IPS-18c (cell line): ENCODE measurements around the gene FOXO6.

Experiments
- H3K4me3 ChIP-seq: 2 replicates; pipeline ENCODE4 v1.7.0; 2013; ENCODE audit warnings: low read depth, mild to moderate bottlenecking, low read length, moderate library complexity; ENCODE audit not compliant: insufficient read depth
- H3K9me3 ChIP-seq: one replicate; pipeline ENCODE4 v1.6.1; 2013; ENCODE audit warnings: mild to moderate bottlenecking, low read length, moderate library complexity; ENCODE audit not compliant: control insufficient read depth, insufficient read depth

Gene FOXO6

DNA sequence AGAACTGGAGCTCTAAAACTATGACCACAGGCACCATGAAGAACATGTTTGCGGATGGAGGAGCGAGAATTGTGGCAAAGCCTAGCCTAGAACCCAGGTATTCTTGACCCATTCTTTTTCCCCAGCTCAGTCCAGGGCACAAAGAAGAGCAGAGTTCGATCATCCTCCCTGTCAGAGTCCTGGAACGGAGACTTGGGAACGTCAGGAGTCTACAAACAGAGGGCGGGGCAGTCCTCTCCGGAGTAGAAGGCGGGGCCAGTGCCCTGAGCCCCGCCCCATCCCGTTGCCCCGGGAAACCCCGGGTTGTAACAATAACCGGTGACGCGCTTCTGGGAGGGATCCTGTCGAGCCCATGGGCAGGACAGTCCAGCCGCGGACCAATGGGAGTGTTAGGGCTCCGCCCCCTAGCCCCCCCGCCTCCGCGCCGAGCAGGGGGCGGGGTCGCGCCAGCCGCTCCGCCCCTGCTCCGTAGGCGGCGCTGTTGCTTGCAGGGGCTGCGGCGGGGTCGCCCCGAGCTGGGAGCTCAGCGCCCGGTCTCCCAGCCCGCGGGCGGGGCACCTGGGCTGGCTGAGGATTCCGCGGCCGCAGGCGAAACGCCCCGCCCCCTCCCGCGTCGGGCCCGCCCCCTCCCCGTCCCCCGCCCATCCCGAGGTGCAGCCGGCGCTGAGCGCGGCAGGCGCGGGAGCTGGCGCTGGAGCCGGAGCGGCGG, at the start of gene FOXO6:
TSS of gene FOXO6 (plus strand) at position 649 of the 709 bp plus-strand sequence.
- H3K4me3 ChIP-seq, result peak within 1 kb of the TSS; percentile 53
- no peaks in the 10 kb centered on the region for H3K9me3 ChIP-seq

DNA sequence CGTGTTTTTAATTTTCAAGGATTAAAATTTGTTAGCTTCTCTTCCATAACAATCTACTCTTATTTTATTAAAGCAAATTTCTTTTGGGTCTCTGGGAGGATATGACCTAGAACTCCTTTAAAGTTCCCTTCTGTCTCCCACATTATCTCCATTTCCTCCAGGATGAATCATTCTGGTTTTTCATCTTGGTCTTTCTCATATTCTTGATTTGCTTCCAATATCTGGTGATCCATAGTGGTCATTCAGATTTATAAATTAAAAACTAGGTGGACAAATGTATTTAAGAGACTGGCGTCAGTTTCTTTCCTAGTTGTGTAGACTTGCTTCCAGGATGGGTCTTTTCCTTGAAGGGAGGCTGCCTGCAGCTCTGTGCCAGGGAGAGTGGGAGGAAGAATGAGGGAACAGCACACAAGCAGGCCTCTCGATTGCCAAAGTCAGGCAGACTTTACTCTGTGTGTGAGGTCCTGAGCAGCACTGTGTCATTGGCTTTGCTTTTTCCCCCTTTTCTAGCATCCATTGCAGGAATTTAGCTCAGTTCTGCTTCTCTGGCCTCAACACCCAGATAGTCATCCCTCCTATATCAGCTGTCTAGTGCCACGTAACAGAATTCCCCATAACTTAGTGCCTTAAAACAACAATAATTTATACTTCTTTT, 48.1 kb upstream of the FOXO6 start:
- no peaks in the 10 kb centered on the region for H3K9me3 ChIP-seq
- H3K4me3 ChIP-seq, result no peak overlapping the region

DNA sequence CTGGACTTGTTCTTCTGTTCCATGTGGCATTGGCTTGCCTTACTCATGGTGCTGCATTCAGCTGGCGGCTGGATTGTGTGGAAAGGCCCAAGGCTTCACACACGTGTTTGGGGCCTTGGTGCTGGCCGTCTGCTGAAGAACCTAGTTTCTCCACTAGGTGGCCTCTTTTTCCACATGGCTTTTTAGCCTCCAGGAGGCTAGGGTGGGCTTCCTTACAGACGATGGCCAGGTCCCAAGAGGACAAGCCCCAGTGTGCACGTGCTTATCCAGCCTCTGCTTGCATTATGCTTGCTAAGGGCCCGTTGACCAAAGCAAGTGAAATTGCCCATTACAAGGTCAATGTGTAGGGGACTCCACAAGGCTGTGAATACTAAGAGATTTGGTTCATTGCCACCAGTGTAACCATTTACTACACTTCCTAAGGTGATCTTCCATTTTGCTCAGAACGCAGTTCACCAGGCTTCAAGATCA, 47.5 kb upstream of the FOXO6 start:
- Histone ChIP-seq H3K9me3 (no peaks in the 10 kb centered on the region), H3K4me3 (no peak overlapping the region)

DNA sequence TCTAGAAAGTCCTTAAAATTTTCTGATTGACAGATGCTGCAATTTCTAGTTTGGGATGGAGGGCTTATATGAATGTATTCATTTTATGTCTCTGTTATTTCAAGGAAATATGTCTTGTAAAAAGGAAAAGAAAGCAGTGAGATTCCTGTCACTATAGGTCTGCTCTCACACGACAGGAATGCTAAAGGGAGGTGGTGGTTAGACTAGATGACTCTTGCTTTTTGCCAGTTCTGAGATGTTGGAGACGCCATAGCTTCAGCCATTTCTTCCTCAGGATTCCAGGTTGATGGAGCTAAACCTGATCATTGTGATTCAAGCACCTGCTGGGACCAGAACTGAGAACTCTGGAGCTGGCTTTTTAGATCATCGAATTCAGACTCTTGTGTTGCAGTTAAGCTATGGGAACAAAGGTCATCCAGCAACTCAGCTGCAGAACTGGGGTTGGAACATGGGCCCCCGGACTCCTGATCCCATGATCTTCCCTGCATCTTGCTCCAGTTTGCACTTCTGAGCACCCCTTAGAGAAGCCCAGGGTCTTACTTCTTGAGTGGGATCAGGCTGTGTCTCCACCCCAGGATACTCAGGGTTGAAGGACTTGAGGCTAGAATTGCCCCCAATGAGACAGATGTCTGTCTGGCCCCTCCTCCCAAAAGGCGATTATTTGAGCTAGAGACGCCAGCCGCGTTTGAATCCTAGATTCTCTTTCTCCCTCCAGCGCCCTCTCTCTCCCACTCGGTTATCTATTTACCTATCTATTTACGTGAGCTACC, 46.7 kb upstream of the FOXO6 start:
- no peaks in the 10 kb centered on the region for H3K9me3 ChIP-seq
- no peak overlapping the region for H3K4me3 ChIP-seq

DNA sequence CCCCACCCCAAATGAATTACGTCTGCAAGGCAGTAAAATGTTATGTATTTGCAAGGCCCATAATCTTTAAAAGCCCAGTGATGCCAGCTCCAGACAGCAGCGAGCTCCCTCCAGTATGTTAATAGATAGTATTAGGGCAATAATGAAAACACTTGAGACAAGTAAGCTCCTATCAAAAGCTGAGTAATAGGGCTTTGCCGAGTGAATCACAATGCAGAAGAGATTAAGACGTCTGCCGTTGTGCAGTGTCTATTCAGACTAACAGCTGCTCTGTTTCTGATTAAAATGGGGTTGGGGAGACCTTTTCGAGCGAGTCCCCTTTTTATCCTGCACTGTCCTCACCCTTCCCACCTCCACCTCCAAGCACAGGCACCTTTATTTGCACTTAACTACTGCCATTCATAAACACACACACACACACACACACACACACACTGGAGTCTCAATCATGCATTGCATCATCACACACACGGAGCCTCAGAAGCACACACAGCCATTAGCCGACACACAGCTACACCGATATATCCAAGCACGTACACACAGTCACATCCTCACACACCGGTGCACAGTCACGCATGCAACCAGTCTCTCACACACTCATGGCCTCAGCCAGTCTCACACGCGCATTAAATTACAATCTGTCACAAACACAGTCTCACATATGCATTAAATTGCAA, 46.0 kb upstream of the FOXO6 start:
- no peaks in the 10 kb centered on the region for H3K9me3 ChIP-seq
- H3K4me3 ChIP-seq, result no peak overlapping the region

DNA sequence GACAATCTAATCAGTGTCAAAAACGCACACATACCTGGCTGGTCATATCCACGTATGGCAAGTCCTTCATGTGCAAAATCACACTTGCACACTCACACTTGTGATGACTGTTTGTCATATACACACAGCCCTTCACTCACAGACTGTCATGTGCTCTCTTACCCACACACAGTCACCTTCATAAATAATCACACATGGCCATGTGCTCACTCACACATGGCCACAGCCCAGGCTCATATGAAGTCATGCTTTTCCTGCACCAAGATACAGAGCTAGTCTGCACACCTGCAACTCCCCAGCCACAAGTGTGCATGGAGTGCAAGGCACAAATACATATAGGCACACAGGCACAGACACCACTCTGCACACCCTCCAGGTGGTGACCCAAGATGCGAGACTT, 45.4 kb upstream of the FOXO6 start:
- Histone ChIP-seq H3K4me3 (no peak overlapping the region), H3K9me3 (no peaks in the 10 kb centered on the region)

DNA sequence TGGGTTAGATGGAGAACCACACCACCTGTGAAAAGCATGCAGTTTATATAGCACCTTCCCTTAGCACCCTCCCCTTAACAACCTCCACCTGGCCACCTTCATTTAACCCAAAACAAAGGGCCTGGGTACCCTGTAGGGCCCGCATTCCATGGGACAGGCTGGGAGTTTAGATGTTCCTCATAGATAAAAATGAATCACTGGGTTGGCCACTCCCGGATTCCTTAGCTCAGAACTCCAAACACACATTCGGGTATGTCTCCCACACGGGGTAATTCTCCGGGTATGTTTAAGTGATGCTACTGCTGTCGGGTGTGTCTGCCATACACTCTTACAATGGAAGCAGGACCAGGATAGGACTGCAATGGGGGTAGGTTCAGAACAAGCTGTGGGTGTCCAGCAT, 43.9 kb upstream of the FOXO6 start:
- no peaks in the 10 kb centered on the region for H3K9me3 ChIP-seq
- no peak overlapping the region for H3K4me3 ChIP-seq

DNA sequence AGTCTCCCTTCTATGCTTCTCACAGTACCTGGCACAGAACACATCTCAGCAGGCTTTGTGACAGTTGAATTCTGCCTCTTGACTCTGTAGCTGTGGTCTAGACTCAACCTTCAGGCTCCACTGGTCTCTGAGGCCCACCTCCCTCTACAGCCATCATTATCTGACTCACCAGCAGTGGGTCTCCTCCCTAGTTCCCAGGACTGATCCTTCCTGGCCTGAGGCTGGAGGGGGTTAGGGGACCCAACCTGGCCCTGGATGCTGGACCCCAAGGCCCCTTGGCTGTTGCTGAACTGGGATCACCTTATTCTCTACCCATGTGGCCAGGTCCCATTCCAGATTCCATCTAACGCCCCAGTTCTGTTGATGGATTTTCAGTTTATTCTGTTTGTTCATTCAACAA, 43.1 kb upstream of the FOXO6 start:
- Histone ChIP-seq H3K4me3 (no peak overlapping the region), H3K9me3 (no peaks in the 10 kb centered on the region)

DNA sequence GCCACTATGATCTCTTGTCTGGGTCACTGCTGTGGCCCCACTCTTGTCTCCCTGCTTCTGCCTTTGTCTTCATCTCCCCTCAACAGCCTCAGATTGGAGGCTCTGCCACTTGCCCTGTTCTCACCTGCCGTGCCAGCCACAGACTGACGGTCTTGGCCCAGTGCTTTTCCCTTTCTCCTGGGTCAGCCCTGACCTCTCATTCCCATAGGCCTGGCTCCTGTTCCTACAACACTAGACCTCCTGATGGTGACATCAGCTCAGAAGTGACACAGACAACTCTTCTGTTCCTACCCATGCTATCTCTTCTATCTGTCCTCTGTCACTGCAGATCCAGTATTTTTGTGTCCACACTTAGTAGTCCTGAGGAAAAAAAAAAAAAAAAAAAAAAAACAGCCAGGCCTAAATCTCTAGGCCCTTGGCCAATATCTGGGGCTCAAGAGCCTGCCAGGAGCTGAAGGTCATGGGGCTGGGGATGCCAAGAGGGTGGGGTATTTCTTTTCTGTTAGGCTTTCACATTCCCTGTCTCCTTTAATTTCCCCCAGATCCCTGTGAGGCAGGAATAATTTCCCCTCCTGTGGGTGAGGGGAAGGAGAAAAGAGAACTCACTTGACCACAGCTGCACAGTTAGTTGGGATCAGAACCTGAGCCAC, 42.0 kb upstream of the FOXO6 start:
- no peaks in the 10 kb centered on the region for H3K9me3 ChIP-seq
- H3K4me3 ChIP-seq, result no peak overlapping the region

DNA sequence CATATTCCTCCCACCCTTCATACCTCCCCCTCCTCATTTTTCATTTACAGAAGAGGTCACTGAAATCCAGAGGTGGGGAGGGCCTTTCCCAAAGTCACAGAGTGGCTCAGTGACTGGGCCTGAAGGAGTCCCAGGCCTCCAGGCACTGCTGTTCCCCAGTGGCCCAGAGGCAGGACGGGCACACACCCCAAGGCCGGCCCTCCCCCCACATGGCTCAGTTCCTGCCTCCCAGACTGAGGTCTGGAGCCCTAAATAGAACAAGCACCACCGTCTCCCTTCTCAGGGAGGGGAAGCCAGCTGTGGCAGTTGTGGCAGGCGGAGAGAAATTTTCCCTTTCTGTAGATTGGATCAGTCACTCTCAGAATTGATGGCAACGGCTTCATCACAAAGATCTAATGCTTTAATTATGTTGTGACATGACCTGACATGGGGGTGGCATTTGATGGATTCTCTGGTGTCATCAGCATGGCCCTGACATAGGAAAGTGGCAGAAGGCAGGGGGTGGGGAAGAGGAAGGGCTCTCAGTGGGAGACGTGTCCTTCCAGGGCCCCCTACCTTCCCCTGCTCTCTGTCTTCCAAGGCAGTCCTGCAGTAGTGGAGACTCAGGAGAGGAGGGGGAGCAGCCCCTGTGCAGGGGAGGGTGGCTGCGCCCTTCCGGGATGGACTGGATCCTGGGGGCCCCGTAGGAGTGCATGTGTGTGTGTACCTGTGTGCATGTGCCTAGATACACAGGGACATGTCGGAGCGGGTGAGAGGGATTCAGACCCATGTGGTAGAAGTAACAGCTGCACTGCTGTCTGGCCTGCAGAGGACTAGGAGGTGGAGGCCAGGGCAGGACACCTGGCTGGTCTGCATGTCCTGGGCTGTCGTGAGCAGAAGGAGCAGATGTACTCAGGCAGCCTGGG, 41.2 kb upstream of the FOXO6 start:
- no peaks in the 10 kb centered on the region for H3K9me3 ChIP-seq
- no peak overlapping the region for H3K4me3 ChIP-seq

DNA sequence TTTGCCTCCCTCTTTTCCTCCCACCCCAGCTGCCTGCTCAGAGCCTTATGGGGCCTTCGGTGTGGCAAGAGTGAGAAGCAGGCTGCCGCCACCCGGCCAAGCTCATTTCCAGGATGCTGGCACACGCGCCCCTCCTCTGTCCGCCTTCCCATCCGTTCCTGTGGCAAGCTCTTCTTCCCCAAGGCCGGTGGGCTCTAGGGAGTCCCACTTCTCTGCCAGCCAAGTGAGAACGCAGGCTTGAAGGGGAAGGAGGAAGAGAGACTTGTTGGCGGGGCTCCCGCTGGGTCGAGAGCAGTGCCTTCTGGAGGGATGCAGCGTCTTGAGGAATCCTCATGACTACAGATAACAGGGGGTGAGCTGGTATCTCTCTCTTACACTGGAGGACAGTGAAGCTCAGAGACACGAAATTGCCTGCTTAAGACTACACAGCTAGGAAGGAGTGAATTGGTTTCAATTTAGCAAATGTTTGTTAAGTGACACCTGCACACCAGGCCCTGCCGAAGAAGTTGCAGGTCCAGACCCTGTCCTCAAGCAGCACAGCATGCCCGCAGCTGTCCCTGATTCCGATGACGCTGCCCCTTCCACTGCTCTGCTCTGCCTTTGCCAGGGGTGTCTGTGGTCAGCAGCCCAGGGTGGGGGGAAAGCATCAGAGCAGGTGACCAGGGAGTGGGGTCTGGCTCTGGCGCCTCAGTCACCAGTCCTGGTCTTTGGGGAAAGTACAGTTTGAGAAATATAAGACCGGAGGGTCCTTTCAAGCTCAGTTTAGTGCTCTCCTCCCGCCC, 40.1 kb upstream of the FOXO6 start:
- Histone ChIP-seq H3K4me3 (no peak overlapping the region), H3K9me3 (no peaks in the 10 kb centered on the region)

DNA sequence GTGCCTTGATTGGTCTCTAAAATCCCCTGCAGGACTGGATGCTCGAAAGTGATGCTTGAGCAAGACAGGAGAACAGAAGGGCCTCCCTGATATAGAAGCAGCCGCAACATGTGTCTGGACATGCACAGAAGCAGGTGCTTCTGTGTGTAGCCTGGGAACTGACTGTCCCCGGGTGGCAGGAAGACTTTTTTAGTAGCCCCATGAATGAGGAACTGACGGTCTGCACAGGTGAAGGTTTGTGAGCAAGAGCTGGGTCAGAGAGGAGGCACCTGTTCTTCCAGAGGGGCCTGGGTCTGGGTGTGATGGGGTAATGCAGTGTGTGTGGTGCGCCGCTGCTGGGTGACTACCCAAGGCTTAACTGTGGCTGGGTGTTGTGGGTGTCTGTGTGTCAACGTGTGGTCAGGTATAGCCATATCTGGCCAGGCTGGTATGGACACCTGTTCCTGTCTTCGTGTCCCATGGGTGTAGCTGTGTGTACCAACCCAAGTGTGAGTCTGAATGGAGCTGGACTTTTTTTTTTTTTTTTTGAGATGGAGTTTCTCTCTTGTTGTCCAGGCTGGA, 39.1 kb upstream of the FOXO6 start:
- H3K4me3 ChIP-seq, result no peak overlapping the region
- H3K9me3 ChIP-seq, result no peaks in the 10 kb centered on the region

DNA sequence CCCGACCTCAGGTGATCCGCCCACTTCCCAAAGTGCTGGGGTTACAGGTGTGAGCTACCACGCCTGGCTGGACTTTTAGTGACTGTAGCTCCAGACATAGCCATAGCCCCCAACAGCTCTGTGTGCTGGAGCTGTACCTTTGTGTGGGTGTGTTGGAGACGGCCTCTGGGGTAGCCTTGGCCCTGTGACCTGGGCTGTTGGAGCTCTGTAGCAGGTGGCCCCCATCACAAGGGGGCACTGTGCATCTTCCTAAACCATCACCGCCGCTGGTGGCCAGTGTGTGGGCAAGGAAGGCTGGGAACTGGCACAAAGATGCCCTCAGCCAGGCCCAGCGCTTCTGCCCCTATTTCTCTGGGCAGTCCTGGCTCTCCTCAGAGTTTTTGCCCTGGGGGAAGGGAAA, 38.4 kb upstream of the FOXO6 start:
- Histone ChIP-seq H3K4me3 (no peak overlapping the region), H3K9me3 (no peaks in the 10 kb centered on the region)

DNA sequence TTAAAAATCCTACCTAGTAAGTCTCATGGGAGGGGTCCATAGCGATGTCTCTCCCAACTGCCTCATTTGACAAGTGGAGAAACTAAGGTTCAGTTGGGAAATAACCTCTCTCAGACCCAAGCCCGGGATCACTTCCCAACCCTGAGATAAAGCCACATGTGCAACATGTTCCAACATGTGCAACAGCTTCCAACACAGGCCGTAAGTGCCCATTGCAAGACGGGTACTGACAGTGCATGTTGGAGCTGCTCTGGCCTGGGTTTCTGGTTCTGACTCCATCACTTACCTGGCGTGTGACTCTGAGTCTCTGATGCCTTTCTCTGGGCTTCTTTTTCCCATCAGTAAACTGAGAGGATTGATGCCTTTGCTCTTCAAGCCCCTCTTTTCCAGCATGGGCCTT, 38.0 kb upstream of the FOXO6 start:
- Histone ChIP-seq H3K4me3 (no peak overlapping the region), H3K9me3 (no peaks in the 10 kb centered on the region)

DNA sequence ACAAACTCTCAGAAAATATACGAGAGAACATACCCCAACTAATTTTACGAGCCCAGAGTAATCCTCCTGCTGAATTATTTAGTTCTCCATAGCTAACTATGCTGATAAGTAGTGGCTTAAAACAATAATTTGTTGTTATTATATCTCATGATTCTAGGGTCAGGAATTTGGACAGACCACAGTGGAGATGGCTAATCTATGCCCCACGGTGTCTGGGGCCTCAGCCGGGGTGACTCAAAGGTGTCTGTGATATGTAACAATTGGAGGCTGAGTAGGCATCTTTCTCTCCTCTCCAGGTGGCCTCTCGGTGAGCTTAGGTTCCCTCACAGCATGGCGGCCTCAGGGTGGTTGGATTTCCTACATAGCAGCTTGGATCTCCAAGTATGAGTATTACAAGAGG, 35.4 kb upstream of the FOXO6 start:
- H3K4me3 ChIP-seq, result no peak overlapping the region
- H3K9me3 ChIP-seq, result no peaks in the 10 kb centered on the region
